Stromal cell of bone marrow (primary cell): Measurements from ENCODE around the gene SLC66A2.

Source experiments
- DNase-seq: peaks from one replicate; pipeline ENCODE4 v3.0.0-alpha.2; 2012; ENCODE audit warnings: low read depth

SLC66A2 gene

DNA sequence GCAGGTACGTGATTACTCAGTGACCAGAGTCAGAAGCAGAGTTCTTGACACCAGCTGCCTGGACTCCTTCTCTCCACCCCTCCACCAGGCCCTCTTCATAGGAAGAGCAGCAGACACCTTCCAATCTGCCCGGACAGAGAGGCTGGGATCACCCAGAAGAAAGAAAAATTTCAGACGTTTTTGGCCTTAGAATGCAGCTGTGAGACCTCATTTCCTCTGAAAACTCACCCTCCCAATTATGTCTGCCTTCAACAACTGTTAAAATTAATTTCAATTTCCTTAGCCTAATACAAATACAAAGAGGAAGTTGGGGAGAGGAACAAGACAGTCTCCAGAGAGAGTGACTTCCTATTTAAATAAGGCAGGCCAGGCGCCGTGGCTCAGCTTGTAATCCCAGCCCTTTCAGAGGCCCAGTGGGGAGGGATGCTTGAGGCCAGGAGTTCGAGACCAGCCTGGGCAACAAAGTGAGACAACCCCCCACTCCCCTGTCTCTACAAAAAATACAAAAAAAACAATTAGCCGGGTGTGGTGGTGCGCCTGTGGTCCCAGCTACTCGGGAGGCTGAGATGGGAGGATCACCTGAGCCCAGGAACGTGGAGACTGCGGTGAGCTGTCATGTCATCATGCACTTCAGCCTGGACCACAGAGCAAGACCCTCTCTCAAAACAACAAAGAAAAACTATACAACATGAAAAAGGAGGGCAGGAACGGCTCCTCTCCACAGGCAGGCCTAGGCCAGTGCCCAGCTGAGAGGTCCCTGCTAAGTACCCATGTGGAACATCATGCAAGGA lies 1.6 kb downstream of the SLC66A2 start:
- DNase-seq, result no peak

DNA sequence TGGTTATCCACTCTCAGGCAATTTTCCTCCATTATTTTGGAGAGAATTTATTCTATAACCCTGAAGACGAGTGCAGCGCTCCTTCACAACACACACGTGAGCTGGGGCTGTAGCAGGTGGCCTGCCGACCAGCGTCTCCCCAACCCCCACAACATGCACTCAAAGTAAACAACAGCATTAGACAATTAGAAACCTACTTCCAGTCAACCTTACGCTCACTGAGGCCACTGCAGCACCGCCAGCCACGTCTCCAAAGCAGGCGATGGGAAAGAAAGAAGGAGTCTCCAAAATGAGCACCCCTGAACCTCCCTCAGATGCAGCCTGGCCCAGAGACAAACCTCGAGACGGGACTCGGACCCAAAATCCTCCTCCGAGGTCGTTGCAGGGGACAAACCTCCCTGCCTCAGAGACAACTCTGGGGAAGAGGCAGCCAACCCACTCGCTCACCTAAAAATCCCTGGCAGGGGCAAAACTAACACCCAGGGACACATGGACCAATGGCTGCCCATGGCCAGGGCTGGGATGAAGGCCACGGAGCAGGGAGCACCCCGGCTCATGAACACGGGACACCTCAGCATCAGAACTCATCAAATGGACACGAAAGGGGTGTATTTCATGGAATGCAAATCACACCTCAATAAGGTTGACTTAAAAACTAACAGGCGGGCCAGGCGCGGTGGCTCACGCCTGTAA lies 2.6 kb downstream of the SLC66A2 start:
- DNase-seq, result no peak

DNA sequence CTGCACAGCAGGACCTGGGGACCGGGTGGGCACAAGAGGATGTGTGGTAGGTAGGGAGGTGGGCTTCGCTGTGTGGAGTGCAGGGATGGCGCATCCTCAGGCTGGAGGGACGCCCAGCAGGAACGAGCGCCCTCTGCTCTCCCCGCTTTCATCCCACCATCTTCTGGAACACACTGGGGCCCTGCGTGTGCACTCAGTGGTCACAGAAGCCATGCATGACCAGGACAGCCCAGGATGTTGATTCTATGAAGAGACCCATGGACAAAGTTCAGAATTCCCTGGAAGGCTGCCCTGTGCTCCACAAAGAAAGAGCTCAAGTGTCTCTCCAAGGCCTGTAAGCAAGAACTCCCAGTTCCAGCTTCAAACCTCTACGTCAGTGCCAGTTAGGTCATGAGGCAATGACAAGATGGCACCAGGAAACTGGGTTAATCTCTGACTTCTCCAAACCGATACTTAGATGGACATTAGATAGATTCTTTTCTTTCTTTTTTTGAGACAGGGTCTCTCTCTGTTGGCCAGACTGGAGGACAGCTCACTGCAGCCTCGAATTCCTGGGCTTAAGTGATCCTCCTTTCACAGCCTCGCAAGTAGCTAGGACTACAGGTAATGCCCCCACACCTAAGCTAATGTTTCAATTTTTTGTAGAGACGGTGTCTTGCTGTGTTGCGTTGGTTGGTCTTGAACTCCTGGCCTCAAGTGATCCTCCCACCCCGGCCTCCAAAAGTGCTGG lies 3.4 kb downstream of the SLC66A2 start:
- DNase-seq, result no peak

DNA sequence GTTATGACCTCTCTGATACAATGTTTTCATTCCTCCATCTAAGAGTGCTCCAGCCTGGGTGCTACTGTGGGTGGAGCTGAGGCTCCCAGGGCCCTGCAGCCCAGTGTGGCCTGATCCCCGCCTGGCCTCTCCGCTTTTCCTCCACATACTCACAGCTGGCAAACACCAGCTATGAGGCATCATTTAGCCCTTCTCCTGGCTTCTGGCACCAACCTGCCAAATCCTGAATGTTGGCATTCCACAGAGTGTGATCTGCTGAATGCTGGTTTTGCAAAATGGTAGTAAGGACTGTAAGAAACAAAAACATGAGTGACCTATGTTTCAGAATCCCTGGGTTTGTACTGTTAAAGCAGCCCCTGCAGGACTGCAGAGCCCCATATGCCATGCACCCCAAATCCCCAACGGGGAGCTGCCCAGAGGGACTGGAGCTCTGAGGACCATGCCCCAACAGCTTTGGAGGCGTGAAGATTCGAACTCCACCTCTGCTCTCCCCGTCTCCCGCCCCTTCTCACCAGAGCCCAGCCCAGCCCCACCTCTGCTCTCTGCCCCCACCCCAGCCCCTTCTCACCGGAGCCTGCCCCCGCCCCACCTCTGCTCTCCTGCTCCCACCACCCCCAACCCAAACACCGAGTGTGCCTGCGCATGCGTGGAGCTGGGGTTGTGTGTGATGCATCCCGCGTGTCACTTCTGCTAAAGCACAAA lies 4.2 kb downstream of the SLC66A2 start:
- no peak for DNase-seq

DNA sequence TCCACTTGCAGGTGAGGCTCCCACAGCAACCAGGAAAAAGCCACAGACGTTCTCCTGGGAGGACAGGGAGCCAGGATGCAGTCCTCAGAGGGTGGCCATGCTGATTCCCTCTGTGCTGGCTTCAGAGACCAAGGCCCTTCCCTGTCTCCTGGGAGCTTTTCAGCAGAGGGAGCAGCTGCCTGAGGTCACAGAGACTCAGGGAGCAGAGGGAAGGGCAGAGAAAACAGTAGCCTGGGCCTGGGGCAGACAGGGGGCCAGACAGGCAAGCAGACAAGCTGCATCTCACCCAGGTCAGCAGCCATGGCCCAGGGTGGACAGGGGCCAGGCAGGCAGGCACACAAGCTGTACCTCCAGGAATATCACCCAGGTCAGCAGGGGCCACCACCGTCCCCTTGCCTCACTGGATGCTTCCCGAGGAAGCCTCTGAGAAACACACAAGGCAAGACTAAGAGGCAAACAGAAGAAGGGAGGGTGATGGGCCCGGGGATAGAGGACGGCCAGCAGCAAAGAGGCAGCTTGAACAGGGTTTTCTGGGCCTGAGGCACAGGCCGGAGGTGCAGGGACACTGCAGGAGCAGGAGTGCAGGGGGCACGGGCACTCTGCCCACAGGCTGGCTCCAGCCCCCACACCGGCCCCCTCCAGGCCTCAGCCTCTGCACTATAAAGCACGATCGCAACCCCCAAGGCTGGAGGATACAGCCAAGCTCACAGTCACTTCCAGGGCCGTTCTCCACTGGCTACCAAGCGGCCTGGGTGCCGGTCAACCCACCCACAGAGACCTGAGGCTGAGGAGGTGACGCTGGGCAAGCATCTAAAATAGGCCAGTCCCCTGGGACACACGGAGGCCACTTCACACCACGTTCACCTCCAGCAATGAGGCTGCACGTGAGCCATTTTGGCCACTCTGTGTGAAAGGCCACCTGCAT lies 6.1 kb downstream of the SLC66A2 start:
- no peak for DNase-seq

DNA sequence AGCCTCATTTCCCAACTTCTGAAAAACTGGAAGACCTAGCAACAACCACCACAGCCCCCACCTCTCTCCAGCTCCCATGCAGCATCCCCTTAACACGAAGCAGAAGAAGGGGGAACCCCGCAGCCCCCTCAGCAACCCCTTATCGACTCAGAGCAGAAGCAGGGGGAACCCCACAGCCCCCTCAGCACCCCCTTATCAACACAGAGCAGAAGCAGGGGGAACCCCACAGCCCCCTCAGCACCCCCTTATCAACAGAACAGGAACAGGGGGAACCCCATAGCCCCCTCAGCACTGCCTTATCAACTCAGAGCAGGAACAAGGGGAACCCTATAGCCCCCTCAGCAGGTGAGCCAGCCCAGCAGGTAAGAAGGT lies 6.7 kb downstream of the SLC66A2 start:
- no peak for DNase-seq

DNA sequence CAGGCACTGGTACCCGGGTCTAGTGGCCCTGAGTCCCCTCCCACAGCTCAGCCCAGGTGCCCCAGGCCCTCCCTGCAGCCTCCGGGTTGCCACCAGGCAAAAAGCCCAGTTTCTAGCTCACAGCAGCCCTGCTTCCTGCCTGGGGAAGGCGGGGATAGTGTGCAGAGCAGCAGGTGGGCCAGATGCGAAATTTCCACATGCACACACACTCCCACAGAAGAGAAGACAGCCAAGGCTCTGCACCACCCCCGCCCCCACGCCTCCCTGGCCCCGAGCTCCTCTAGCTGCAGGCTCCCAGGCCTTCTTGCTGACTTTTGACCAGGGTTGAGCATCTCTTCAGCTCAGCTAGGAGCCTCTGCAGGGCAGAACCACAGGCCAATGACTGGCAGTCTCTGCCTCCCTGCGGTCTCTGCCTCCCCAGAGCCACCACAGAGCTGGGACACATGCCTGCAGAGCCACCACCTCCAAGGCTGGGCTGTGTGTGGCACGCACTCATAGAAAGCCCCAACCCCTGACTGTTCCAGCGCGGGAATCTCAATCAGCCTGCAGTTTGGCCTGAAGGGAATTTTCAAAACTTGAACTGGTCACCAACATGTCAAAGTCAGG lies 7.2 kb downstream of the SLC66A2 start:
- DNase-seq, result no peak

DNA sequence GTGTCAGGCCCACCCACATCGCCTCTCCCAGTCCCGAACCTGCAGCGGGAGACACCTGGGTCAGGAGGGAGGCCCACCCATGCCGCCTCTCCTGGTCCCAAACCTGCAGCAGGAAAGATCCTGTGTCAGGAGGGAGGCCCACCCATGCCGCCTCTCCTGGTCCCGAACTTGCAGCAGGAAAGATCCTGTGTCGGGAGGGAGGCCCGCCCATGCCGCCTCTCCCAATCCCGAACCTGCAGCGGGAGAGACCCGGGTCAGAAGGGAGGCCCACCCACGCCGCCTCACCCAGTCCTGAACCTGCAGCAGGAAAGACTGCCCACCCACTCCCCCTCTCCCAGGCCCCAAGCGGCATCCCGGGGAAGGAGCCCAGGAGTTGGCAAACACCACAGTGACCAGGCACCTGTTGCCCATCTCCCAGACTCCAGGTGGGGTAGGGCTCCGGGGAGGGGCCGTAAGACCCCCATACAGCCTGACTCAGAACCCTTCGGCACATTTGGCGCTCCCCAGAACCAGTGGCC lies 7.8 kb downstream of the SLC66A2 start:
- no peak for DNase-seq

DNA sequence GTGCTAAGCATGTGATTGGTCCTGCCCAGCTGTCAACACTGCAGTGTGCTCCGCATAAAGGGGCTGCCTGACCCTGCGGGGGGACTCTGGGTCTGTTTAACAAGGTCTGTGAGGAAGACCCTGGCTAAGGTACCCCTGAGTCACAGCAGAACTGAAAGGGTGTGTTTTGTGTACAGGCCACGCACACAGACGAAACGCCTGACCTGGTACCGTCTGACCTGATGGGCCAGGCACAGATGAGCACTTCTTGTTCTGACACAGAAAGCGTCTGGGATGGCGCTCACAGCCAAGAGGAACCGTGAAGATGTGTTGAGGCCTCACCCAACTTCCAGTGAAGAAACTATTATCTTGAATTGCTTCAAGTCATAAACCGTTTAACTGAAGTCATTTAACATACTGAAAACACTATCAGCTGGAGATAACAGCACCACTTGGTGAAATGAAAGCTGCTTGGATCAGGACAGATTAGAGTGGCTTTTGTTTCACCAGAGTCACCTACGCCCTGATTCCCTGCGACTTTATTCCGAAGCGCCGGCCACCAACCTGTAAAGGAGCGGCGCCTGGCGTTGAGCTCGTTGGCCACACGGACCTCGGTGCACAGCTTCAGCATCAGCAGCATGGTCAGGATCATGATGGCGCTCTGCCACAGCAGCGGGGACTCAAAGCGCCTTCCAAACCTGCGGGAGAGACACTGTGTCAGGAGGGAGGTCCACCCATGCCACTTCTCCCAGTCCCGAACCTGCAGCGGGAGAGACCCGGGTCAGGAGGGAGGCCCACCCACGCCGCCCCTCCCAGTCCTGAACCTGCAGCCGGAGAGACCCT lies 8.5 kb downstream of the SLC66A2 start:
- DNase-seq, result no peak

DNA sequence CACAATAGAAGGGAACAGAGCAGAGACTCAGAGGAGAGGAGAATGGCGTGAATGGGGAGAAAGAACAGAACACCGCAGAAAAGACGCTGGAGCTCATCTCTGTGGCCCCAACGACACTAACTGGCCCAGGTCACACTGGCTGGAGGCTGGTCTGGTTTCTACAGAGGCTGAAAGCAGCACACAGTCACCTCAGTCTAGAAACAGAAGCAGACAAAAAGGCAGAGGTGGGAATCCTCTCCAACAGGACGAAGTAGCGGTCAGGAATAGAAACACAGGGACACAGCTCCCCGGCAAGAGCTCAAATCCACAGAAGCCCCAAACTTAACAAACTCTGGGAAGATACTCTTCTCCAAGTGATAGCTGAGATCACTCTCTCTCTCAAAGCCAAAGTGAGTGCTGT lies 9.2 kb downstream of the SLC66A2 start:
- no peak for DNase-seq

DNA sequence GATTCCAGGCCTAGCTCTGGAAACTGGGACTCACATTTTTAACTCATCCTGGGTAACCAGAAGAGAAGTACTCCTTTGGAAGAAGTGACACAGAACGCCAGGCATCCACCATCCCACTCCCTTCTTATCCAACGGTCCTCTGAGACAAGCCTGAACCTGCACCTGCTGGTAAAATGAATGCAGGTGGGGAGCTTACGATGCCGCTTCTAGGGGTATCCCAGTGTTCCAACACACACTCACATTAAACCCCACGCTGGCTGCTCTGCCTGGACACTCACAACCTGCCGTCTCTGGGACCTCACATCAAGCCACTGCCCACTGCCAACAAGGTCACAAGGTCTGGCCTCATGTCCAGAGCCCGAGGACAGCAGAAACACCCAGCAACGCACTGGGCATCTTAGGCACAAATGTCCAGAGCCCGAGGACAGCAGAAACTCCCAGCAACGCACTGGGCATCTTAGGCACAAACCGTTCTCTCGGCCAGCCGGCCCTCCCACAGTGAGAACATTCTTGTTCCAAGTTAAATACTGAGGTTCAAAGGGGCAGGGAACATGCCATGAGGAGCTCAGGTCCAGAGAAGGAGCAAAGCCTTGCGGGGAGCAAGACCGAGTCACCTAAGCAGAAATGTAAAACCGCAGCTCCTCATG lies 9.9 kb downstream of the SLC66A2 start:
- no peak for DNase-seq

DNA sequence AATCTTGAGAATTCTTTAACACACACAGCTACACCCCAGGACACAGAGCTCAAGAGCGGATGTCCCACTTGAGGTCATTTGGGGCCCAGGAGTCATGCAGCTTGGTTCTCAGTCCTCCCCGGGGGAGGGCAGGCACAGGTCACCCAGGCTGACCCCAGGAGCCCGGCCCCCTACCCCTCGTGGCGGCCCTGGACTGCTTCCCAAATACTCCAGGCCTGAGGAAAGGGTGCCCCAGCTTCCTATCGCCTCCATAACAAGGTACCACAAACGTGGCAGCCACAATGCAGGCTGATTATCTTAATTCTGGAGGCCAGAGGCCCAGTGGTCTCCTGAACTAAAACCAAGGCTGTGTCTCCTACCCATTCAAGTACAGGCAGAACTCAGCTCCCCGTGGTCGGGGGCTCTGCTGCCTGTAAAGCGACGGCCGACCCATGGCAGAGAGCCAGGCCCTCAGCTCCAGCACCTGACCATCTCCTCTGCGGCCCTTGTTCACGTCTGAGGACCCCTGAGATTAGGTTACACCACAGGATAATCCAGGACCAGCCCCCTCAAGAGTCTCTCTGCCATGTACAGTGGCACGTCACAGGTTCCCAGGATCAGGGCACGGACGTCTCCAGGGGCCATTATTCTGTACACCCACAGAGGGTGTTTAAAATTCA lies 10.5 kb downstream of the SLC66A2 start:
- no peak for DNase-seq

DNA sequence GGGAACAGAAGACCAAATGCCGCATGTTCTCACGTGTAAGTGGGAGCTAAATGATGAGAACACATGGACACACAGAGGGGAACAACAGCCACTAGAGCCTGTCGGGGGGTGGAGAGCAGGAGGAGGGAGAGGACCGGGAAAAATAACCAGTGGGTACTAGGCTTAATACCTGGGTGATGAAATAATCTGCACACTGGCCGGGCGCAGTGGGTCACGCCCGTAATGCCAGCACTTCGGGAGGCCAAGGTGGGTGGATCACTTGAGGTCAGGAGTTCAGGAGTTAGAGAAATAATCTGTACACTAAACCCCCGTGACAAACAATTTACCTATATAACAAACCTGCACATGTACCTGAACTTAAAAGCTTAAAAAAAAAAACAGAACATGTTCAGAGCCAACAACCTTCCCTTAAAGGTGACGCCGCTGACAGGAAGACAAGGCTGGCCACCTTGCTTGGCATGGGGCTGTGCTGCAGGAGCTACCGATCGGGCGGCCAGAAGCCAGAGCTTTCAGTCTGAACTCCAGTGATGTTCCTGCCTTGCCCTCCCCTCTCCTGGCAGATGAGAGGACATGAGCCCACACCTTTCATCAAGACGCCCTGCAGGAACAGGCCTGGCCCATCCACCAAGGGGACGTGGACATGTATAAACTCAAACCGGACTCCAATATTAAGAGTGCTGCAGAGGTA lies 11.2 kb downstream of the SLC66A2 start:
- no peak for DNase-seq

DNA sequence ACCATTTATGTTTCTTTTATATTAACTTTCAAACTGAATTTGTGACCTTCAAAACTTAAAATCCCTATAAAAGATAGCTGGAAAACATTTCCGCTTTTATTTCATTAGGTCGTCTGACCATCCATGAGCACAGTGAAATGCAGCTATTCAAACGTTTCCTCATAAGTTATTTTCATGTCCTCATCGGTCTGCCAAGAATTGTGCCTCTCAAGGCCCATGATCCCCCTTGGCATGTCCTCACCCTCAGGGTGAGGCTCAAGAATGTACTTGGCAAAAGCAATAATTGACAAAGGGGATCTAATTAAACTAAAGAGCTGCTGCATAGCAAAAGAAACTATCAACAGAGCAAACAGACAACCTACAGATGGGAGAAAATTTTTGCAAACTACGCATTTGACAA lies 12.4 kb downstream of the SLC66A2 start:
- no peak for DNase-seq

DNA sequence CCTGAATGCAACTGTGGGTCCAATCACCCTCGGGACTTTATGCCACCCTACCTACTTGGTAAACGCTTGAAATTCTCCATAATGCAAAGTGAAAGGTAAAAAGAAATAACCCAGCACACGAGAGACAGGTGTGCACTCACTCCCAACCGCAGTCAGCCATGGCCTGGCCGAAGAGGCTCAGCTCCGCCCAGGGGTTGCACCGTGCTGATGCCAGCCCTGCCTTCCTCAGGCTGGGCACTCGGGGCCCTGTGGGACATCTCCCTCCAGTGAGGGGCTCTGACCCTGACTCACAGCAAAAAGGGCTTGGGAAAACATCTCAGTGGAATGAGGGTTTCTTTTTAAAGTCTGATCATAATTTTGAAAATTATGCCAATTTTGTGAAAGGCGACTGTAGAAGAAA lies 13.3 kb downstream of the SLC66A2 start:
- DNase-seq, result no peak

DNA sequence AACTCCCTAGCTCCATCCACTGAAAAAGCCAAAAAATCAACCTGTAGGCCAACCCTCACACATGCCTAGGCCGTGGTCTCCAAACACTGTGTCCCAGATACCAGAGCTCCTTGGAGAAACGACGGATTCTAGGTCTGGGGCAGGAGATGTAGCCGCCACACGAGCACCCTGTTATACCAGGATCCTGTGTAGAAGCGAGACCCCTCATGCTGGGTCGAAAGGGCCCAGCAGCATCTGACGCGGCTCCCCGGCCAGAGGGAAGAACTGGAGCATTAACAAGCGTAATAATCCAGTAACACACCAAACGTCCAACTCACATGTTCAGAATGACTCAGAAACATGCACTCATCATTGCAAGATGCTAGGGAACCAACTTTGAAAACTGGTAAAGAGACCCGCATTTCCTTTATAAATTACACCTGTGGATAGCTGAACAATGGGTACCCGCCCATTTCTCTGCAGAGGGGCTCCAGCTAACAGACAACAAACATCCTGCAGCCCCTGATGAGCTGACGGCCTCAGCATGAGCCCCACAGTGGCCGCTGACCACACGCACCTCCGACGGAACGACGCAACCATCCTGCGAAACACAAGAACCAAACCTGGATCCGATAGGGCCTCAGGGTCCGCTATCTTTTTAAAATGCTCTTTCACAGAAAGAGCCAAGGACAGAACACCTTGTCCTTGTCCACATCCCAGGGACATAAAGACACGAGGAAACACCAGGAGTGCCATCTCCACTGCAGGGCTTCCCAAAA lies 14.2 kb downstream of the SLC66A2 start:
- no peak for DNase-seq

DNA sequence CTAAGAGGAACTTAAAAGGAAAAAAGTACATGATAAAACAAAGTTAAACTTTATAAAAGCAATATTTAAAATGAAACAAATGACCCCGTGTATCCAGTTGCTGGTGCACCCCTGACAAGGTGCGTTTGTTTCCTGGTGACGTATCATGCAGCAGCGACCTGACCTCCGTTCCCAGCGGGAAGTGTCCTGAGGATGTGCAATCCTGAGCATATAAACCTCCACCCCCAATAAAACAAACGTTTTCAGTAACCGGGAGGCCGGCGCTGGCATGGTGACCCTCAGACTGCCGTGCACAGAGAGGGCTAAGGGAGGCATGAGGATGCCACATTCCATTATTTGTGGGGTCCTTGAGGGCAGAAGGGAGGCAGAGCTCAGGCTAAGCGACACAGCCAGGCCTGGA lies 14.8 kb downstream of the SLC66A2 start:
- DNase-seq, result no peak
